Astrocyte (in vitro differentiated cells and primary cell): ENCODE measurements around the gene PTK7. TPM values are rescaled to one million over a fixed set of nuclear protein-coding genes. Genes with fewer than 3 reads are reported as not detected.

Experiments used
- DNase-seq: peaks from one replicate; pipeline ENCODE4 v3.0.0-alpha.2; 2010; ENCODE audit warnings: low read depth
- FAIRE-seq: peaks from 2 replicates; lab custom pipeline; 2011; peaks lifted over from hg19 to GRCh38; lab: Jason Lieb, UNC
- H2AFZ ChIP-seq: 2 replicates; pipeline ENCODE4 v1.6.0; 2012; ENCODE audit warnings: low read depth, low read length, inconsistent platforms
- H3K27ac ChIP-seq: 2 replicates; pipeline ENCODE4 v1.5.1; 2011; ENCODE audit warnings: low read depth, low read length, inconsistent platforms
- H3K27me3 ChIP-seq: 2 replicates; pipeline ENCODE4 v1.6.0; 2011; ENCODE audit warnings: low read length, inconsistent platforms; ENCODE audit not compliant: insufficient read depth
- H3K36me3 ChIP-seq: 2 replicates; pipeline ENCODE4 v1.5.1; 2011; ENCODE audit warnings: low read length, inconsistent platforms; ENCODE audit not compliant: insufficient read depth
- H3K4me1 ChIP-seq: 2 replicates; pipeline ENCODE4 v1.5.1; 2011; ENCODE audit warnings: low read length, inconsistent platforms; ENCODE audit not compliant: insufficient read depth
- H3K4me2 ChIP-seq: 2 replicates; pipeline ENCODE4 v1.6.0; 2012; ENCODE audit warnings: low read length, inconsistent platforms
- H3K4me3 ChIP-seq: 2 replicates; pipeline ENCODE4 v1.5.1; 2011; ENCODE audit warnings: low read depth, mild to moderate bottlenecking, low read length, inconsistent platforms; ENCODE audit not compliant: insufficient read depth
- H3K79me2 ChIP-seq: 2 replicates; pipeline ENCODE4 v1.6.0; 2012; ENCODE audit warnings: mild to moderate bottlenecking, low read length, inconsistent platforms; ENCODE audit not compliant: insufficient read depth
- H3K9ac ChIP-seq: 2 replicates; pipeline ENCODE4 v1.6.0; 2012; ENCODE audit warnings: mild to moderate bottlenecking, low read length, inconsistent platforms
- H3K9me3 ChIP-seq: 2 replicates; pipeline ENCODE4 v1.5.1; 2012; ENCODE audit warnings: low read depth, mild to moderate bottlenecking, low read length, inconsistent platforms; ENCODE audit not compliant: insufficient read depth
- H4K20me1 ChIP-seq: 2 replicates; pipeline ENCODE4 v1.6.0; 2012; ENCODE audit warnings: low read length, inconsistent platforms; ENCODE audit not compliant: insufficient read depth
- H3K27ac Mint-ChIP-seq: one replicate; pipeline ENCODE4 v1.8.0; 2021; ENCODE audit warnings: mild to moderate bottlenecking, mixed read lengths; ENCODE audit not compliant: unreplicated experiment
- H3K27me3 Mint-ChIP-seq: one replicate; pipeline ENCODE4 v1.8.0; 2021; ENCODE audit warnings: low read depth, mixed read lengths; ENCODE audit not compliant: unreplicated experiment
- H3K36me3 Mint-ChIP-seq: one replicate; pipeline ENCODE4 v1.8.0; 2021; ENCODE audit warnings: low read depth, mixed read lengths; ENCODE audit not compliant: unreplicated experiment
- H3K4me1 Mint-ChIP-seq: one replicate; pipeline ENCODE4 v1.8.0; 2021; ENCODE audit warnings: low read depth, mixed read lengths; ENCODE audit not compliant: unreplicated experiment
- H3K4me3 Mint-ChIP-seq: one replicate; pipeline ENCODE4 v1.8.0; 2021; ENCODE audit warnings: mild to moderate bottlenecking, moderate library complexity, mixed read lengths; ENCODE audit not compliant: unreplicated experiment
- H3K9me3 Mint-ChIP-seq: one replicate; pipeline ENCODE4 v1.8.0; 2021; ENCODE audit warnings: mild to moderate bottlenecking, mixed read lengths; ENCODE audit not compliant: unreplicated experiment
- EZH2 ChIP-seq: IDR thresholded peaks from 2 replicates; pipeline ENCODE4 v1.6.1; 2012; ENCODE audit warnings: mild to moderate bottlenecking, low read length, inconsistent platforms; ENCODE audit not compliant: insufficient read depth
- total RNA-seq: library from RNA; stranded (reverse); gene quantifications from 2 replicates; pipeline ENCODE4 v1.2.1, GENCODE V29; 2021
- TF ChIP-seq, protein P1 (sequence below): IDR thresholded peaks from 2 replicates; pipeline ENCODE4 v1.5.1; 2011; ENCODE audit warnings: low read depth, mild to moderate bottlenecking, inconsistent platforms, low read length, moderate library complexity; ENCODE audit not compliant: insufficient read depth

PTK7 gene
- total RNA-seq, 1 donor from 2014 or later, result 506 TPM

DNA sequence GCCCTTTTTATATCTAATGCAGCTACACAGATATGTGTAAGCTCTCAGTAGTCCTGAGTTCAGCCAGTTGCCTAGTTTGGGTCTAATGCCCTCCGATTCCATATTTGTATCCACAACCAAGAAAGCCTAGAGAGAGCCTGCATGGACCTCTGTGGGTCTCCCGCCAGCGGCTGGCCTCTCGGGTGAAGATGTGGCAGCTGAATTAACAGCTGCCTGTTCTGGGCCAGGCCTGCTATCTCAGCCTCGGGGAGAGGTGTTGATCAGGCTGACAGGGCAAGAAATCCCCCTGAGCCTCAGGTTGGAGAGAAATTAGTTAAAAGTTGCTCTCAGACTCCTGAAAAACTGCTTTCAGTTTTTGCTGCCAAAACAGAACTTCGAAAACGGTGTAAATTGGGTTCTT, 19.8 kb downstream of the PTK7 start:
- H2AFZ ChIP-seq, result no peak overlapping the region
- peaks cover 42% of the 10 kb centered on the region for H3K4me1 ChIP-seq
- H3K4me2 ChIP-seq, result peak overlapping the region; percentile 79
- no peaks in the 10 kb centered on the region for H3K27me3 Mint-ChIP-seq
- H3K4me1 Mint-ChIP-seq, result peaks cover 65% of the 10 kb centered on the region
- DNase-seq (no peak), FAIRE-seq (no peak)
- peak overlapping the region; percentile 76 for H3K27ac ChIP-seq
- H3K9ac ChIP-seq, result peak overlapping the region; percentile 76
- H3K79me2 ChIP-seq, result peaks cover 93% of the 10 kb centered on the region
- H3K4me3 Mint-ChIP-seq, result peak overlapping the region; percentile 69
- no peaks in the 10 kb centered on the region for H3K9me3 Mint-ChIP-seq
- no peaks in the 10 kb centered on the region for H3K9me3 ChIP-seq
- H3K27ac Mint-ChIP-seq, result peak overlapping the region; percentile 56
- no peaks in the 10 kb centered on the region for H3K27me3 ChIP-seq
- H4K20me1 ChIP-seq, result peaks cover 67% of the 10 kb centered on the region
- H3K4me3 ChIP-seq, result peak overlapping the region; percentile 30
- TF ChIP-seq, protein P1, sequence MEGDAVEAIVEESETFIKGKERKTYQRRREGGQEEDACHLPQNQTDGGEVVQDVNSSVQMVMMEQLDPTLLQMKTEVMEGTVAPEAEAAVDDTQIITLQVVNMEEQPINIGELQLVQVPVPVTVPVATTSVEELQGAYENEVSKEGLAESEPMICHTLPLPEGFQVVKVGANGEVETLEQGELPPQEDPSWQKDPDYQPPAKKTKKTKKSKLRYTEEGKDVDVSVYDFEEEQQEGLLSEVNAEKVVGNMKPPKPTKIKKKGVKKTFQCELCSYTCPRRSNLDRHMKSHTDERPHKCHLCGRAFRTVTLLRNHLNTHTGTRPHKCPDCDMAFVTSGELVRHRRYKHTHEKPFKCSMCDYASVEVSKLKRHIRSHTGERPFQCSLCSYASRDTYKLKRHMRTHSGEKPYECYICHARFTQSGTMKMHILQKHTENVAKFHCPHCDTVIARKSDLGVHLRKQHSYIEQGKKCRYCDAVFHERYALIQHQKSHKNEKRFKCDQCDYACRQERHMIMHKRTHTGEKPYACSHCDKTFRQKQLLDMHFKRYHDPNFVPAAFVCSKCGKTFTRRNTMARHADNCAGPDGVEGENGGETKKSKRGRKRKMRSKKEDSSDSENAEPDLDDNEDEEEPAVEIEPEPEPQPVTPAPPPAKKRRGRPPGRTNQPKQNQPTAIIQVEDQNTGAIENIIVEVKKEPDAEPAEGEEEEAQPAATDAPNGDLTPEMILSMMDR, result no peak
- no peaks in the 10 kb centered on the region for H3K36me3 ChIP-seq
- peaks cover 2% of the 10 kb centered on the region for H3K36me3 Mint-ChIP-seq

DNA sequence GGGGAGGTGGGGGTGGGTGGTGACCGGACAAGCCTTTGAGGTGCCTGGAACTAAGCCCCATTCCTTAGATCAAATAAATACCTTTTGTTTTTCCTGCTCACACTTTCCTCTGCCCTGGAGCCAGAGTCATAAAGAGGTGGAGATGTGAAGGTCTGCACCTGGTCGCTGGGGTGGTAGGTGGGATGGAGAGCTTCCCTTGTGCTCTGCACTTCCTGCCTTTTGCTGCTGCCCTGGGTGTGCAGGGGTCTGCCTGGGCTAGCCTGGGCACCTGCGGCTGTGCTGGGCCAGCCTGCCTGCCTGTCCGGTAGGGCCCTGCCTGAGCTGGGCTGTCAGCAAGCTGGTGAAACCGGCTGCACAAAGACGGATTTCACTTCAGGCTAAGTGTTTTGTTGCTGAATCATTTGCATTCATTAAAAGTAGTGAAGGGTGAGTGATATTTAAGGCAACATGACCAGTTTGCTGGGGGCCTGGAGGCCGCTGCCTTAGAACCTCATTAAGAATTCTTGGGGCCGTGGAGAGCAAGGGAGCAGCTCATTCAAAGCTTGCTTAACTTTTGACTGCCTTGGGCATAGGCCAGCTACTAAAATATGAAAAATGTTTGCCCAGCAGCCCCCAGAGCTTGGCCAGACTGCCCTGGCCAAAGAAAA, 20.5 kb downstream of the PTK7 start:
- Histone ChIP-seq H3K9ac (peak overlapping the region; percentile 76), H3K36me3 (no peaks in the 10 kb centered on the region), H2AFZ (no peak overlapping the region), H3K79me2 (peaks cover 90% of the 10 kb centered on the region), H3K9me3 (no peaks in the 10 kb centered on the region), H3K4me2 (peak overlapping the region; percentile 79), H3K4me3 (peak overlapping the region; percentile 34), H3K27ac (peak overlapping the region; percentile 76), H4K20me1 (peaks cover 63% of the 10 kb centered on the region), H3K4me1 (peaks cover 42% of the 10 kb centered on the region), H3K27me3 (no peaks in the 10 kb centered on the region)
- peak overlapping the region; percentile 67 for H3K4me3 Mint-ChIP-seq
- no peak for FAIRE-seq
- H3K9me3 Mint-ChIP-seq, result no peaks in the 10 kb centered on the region
- H3K36me3 Mint-ChIP-seq, result peaks cover 2% of the 10 kb centered on the region
- peak overlapping the region; percentile 56 for H3K27ac Mint-ChIP-seq
- no peaks in the 10 kb centered on the region for H3K27me3 Mint-ChIP-seq
- peaks cover 62% of the 10 kb centered on the region for H3K4me1 Mint-ChIP-seq
- peak; percentile 93 for DNase-seq
- TF ChIP-seq, protein P1, result no peak
- no peak for TF ChIP-seq EZH2

DNA sequence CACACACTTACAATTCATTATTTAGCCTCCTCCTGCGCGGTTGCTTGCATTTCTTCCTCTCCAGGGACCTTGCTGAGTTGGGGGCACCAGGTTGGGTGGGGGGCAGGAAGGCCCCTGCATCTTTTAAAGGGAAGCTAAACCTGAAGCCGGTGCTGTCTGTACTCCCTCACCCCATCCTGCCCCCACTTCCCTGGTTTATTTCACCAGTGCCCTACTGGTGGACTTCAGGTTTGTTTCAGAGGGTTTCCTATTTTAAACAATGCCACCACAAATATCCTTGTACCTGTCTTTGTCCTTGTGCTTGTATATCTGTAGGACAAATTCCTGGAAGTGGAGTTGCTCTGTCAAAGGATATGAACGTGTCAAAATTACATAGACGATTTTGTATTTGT, 21.0 kb downstream of the PTK7 start:
- peaks cover 62% of the 10 kb centered on the region for H3K4me1 Mint-ChIP-seq
- Histone ChIP-seq H3K36me3 (no peaks in the 10 kb centered on the region), H3K27me3 (no peaks in the 10 kb centered on the region), H3K9ac (peak overlapping the region; percentile 76), H3K4me1 (peaks cover 42% of the 10 kb centered on the region), H4K20me1 (peaks cover 66% of the 10 kb centered on the region), H3K27ac (peak overlapping the region; percentile 76), H3K4me3 (peak overlapping the region; percentile 34), H2AFZ (no peak overlapping the region), H3K9me3 (no peaks in the 10 kb centered on the region), H3K79me2 (peaks cover 90% of the 10 kb centered on the region), H3K4me2 (peak overlapping the region; percentile 79)
- H3K9me3 Mint-ChIP-seq, result no peaks in the 10 kb centered on the region
- peak overlapping the region; percentile 56 for H3K27ac Mint-ChIP-seq
- DNase-seq, result no peak
- FAIRE-seq, result no peak
- H3K36me3 Mint-ChIP-seq, result peaks cover 2% of the 10 kb centered on the region
- peak overlapping the region; percentile 67 for H3K4me3 Mint-ChIP-seq
- H3K27me3 Mint-ChIP-seq, result no peaks in the 10 kb centered on the region
- no peak for TF ChIP-seq EZH2
- TF ChIP-seq, protein P1, result no peak
